H1 (cell line): ENCODE data around the gene NBL1. TPM values are rescaled to one million over a fixed set of nuclear protein-coding genes. Genes with fewer than 3 reads are reported as not detected.

Source experiments
- CTCF ChIA-PET: fragments of 300-600 bp; sonication (Branson Sonifier 250); formaldehyde crosslinking; loops from one replicate; lab custom pipeline; 2021; ENCODE audit not compliant: partially characterized antibody; lab: Charles Lee
- POLR2A ChIA-PET: fragments of 300-600 bp; sonication (Branson Sonifier 250); formaldehyde crosslinking; loops from one replicate; lab custom pipeline; 2021; ENCODE audit warnings: inconsistent platforms; ENCODE audit not compliant: partially characterized antibody; lab: Charles Lee
- DNase-seq, 2 experiments: peaks; one replicate each; pipeline versions ENCODE4 v3.0.0 to v3.0.0-alpha.2; 2010 to 2022; ENCODE audit warnings: low spot score in 2 of 2, low read depth in 1 of 2, mixed read lengths in 1 of 2
- FAIRE-seq: peaks from 2 replicates; lab custom pipeline; 2011; peaks lifted over from hg19 to GRCh38; lab: Jason Lieb, UNC
- H2AFZ ChIP-seq: 2 replicates; pipeline ENCODE4 v1.8.1; 2012; ENCODE audit warnings: low read length, inconsistent platforms
- H2AK5ac ChIP-seq: 2 replicates; pipeline ENCODE4 v1.6.1; 2013; ENCODE audit warnings: low read depth, low read length
- H2BK120ac ChIP-seq: replicated peaks from 2 replicates; pipeline ENCODE3; 2013; ENCODE audit warnings: low read depth, low read length, inconsistent platforms
- H2BK12ac ChIP-seq: 2 replicates; pipeline ENCODE4 v1.6.1; 2013; ENCODE audit warnings: low read depth, low read length
- H2BK15ac ChIP-seq: 2 replicates; pipeline ENCODE4 v1.6.1; 2013; ENCODE audit warnings: low read length
- H2BK20ac ChIP-seq: 2 replicates; pipeline ENCODE4 v1.6.1; 2013; ENCODE audit warnings: low read length
- H2BK5ac ChIP-seq: 2 replicates; pipeline ENCODE4 v1.6.1; 2013; ENCODE audit warnings: low read depth, low read length
- H3K14ac ChIP-seq: 2 replicates; pipeline ENCODE4 v1.6.1; 2013; ENCODE audit warnings: inconsistent platforms; ENCODE audit not compliant: insufficient read length
- H3K18ac ChIP-seq: 2 replicates; pipeline ENCODE4 v1.6.1; 2013; ENCODE audit warnings: low read length; ENCODE audit errors: extremely low read depth
- H3K23ac ChIP-seq: 2 replicates; pipeline ENCODE4 v1.6.1; 2013; ENCODE audit warnings: inconsistent platforms; ENCODE audit not compliant: insufficient read length
- H3K23me2 ChIP-seq: 2 replicates; pipeline ENCODE4 v1.6.1; 2013; ENCODE audit warnings: low read depth, low read length
- H3K27ac ChIP-seq: 2 replicates; pipeline ENCODE4 v1.6.1; 2011; ENCODE audit warnings: low read depth, low read length, inconsistent platforms
- H3K27me3 ChIP-seq, 4 experiments: replicated peaks in 1 of 4; 1 replicate in 1 of 4; 2 replicates in 3 of 4; pipeline versions ENCODE4 v1.6.1 to v1.8.1; 2011 to 2013; ENCODE audit warnings: low read length in 3 of 4, mild to moderate bottlenecking in 3 of 4, inconsistent platforms in 2 of 4, mixed read lengths in 2 of 4, moderate library complexity in 1 of 4; ENCODE audit not compliant: control insufficient read depth in 3 of 4, insufficient read depth in 3 of 4; ENCODE audit errors: extremely low read depth in 1 of 4
- H3K36me3 ChIP-seq, 4 experiments: 2 replicates each; pipeline versions ENCODE4 v1.6.1 to v1.8.1; 2011 to 2013; ENCODE audit warnings: mild to moderate bottlenecking in 4 of 4, low read length in 3 of 4, moderate library complexity in 2 of 4, control low read depth in 1 of 4, inconsistent platforms in 1 of 4; ENCODE audit not compliant: insufficient read depth in 4 of 4, control insufficient read depth in 2 of 4
- H3K4ac ChIP-seq: replicated peaks from 2 replicates; pipeline ENCODE3; 2013; ENCODE audit warnings: low read length, low read depth, mixed read lengths, inconsistent platforms; ENCODE audit not compliant: insufficient read length
- H3K4me1 ChIP-seq, 4 experiments: replicated peaks in 1 of 4; 1 replicate in 1 of 4; 2 replicates in 3 of 4; pipeline versions ENCODE4 v1.6.1 to v1.8.1; 2011 to 2013; ENCODE audit warnings: low read length in 3 of 4, inconsistent platforms in 2 of 4, mixed read lengths in 1 of 4; ENCODE audit not compliant: insufficient read depth in 4 of 4, control insufficient read depth in 3 of 4
- H3K4me2 ChIP-seq, 2 experiments: 2 replicates each; pipeline versions ENCODE4 v1.6.1 to v1.8.1; 2011 to 2013; ENCODE audit warnings: low read depth in 2 of 2, low read length in 2 of 2, control low read depth in 1 of 2, inconsistent platforms in 1 of 2, mild to moderate bottlenecking in 1 of 2; ENCODE audit not compliant: insufficient read depth in 1 of 2
- H3K4me3 ChIP-seq, 4 experiments: fragments of 200-600, 300-600 bp in 1 of 4; sonication (generic), shearing (Covaris generic), sonication (Bioruptor Twin) in 1 of 4; 2 replicates each; pipeline versions ENCODE4 v1.5.1 to v1.8.1; 2011 to 2016; ENCODE audit warnings: low read length in 4 of 4, low read depth in 3 of 4, control low read depth in 2 of 4, inconsistent platforms in 2 of 4, mild to moderate bottlenecking in 2 of 4, mixed read lengths in 1 of 4, moderate library complexity in 1 of 4; ENCODE audit not compliant: insufficient read depth in 2 of 4; ENCODE audit errors: extremely low read depth in 1 of 4
- H3K56ac ChIP-seq: replicated peaks from 2 replicates; pipeline ENCODE3; 2013; ENCODE audit warnings: low read depth, mild to moderate bottlenecking, mixed read lengths, low read length, inconsistent platforms; ENCODE audit not compliant: insufficient read length
- H3K79me1 ChIP-seq: 2 replicates; pipeline ENCODE4 v1.6.1; 2013; ENCODE audit warnings: low read depth, low read length, control low read depth
- H3K79me2 ChIP-seq, 2 experiments: 2 replicates each; pipeline versions ENCODE4 v1.6.1 to v1.8.1; 2012 to 2013; ENCODE audit warnings: low read length in 2 of 2, mild to moderate bottlenecking in 2 of 2, inconsistent platforms in 1 of 2; ENCODE audit not compliant: insufficient read depth in 2 of 2, control insufficient read depth in 1 of 2
- H3K9ac ChIP-seq, 4 experiments: replicated peaks in 1 of 4; 1 replicate in 1 of 4; 2 replicates in 3 of 4; pipeline versions ENCODE4 v1.6.1 to v1.8.1; 2011 to 2013; ENCODE audit warnings: low read depth in 3 of 4, low read length in 3 of 4, control low read depth in 2 of 4, mild to moderate bottlenecking in 2 of 4, moderate library complexity in 2 of 4, inconsistent platforms in 1 of 4; ENCODE audit errors: extremely low read depth in 1 of 4
- H3K9me3 ChIP-seq, 2 experiments: 2 replicates each; pipeline versions ENCODE4 v1.6.1 to v1.8.1; 2012 to 2013; ENCODE audit warnings: mild to moderate bottlenecking in 2 of 2, moderate library complexity in 2 of 2, control low read depth in 1 of 2, inconsistent platforms in 1 of 2, low read depth in 1 of 2, low read length in 1 of 2, mixed read lengths in 1 of 2; ENCODE audit not compliant: insufficient read depth in 2 of 2
- H4K20me1 ChIP-seq, 2 experiments: replicated peaks in 1 of 2; 2 replicates each; pipeline versions ENCODE3 to v1.8.1; 2011 to 2013; ENCODE audit warnings: inconsistent platforms in 2 of 2, low read length in 2 of 2, mild to moderate bottlenecking in 1 of 2; ENCODE audit not compliant: insufficient read depth in 2 of 2, control insufficient read depth in 1 of 2
- H4K5ac ChIP-seq: 2 replicates; pipeline ENCODE4 v1.6.1; 2013; ENCODE audit warnings: low read length, low read depth, mixed read lengths, inconsistent platforms; ENCODE audit not compliant: insufficient read length
- H4K8ac ChIP-seq: 2 replicates; pipeline ENCODE4 v1.8.0; 2013; ENCODE audit warnings: mild to moderate bottlenecking, moderate library complexity, low read length, inconsistent platforms; ENCODE audit not compliant: insufficient read depth; ENCODE audit errors: extremely low read depth
- H4K91ac ChIP-seq: replicated peaks from 2 replicates; pipeline ENCODE3; 2013; ENCODE audit warnings: low read length, mixed read lengths, inconsistent platforms; ENCODE audit not compliant: insufficient read length
- BCL11A ChIP-seq, 2 experiments: IDR thresholded peaks; one replicate each; pipeline ENCODE4 v1.6.1; 2011; ENCODE audit warnings: low read depth in 2 of 2, low read length in 2 of 2, mild to moderate bottlenecking in 2 of 2
- CBX5 ChIP-seq: fragments of 300-800, 300-1000 bp; sonication (generic); IDR thresholded peaks from 2 replicates; pipeline ENCODE4 v1.7.1; 2016; ENCODE audit warnings: antibody characterized with exemption, low read length, low read depth
- CHD1 ChIP-seq: IDR thresholded peaks from 2 replicates; pipeline ENCODE4 v1.6.1; 2012; ENCODE audit warnings: low read depth, low read length, improper control_type of control experiment
- SP4 ChIP-seq: IDR thresholded peaks from 2 replicates; pipeline ENCODE4 v1.6.1; 2012; ENCODE audit warnings: low read length, inconsistent platforms
- SUZ12 ChIP-seq: fragments of 200-600 bp; sonication (generic); IDR thresholded peaks from 2 replicates; pipeline ENCODE4 v1.6.1; 2012; ENCODE audit warnings: mild to moderate bottlenecking, inconsistent platforms, low read length, moderate library complexity, mixed read lengths
- WGBS, 2 experiments: shearing (Covaris generic) in 1 of 2; methylation state at CpG; one replicate each; pipeline versions ENCODE4 v1.1.6 to v1.1.7; 2013 to 2015; ENCODE audit warnings: low lambda C conversion rate in 2 of 2, mixed read lengths in 2 of 2, inconsistent platforms in 1 of 2, low coverage in 1 of 2, missing lambda C conversion rate in 1 of 2; ENCODE audit not compliant: insufficient replicate concordance in 2 of 2, insufficient coverage in 1 of 2, insufficient read length in 1 of 2; ENCODE audit errors: extremely low coverage in 1 of 2, missing lambda C conversion rate in 1 of 2; 5-methylcytosine and 5-hydroxymethylcytosine counted together
- polyA plus RNA-seq, 7 experiments: library from polyadenylated mRNA; depleted of rRNA in 3 of 7; stranded (reverse) in 5 of 7; unstranded in 2 of 7; fragments of >200 nt in 5 of 7; fragments of 200-250 nt in 2 of 7; gene quantifications; 1 replicate in 5 of 7; 2 replicates in 1 of 7; 4 replicates in 1 of 7; pipeline versions ENCODE4 v1.2.1 to v1.2.3, GENCODE V29; 2011 to 2013; ENCODE audit warnings: missing spikeins in 2 of 7, mixed read lengths in 2 of 7
- total RNA-seq: library from RNA; stranded (reverse); fragmentation: NEBNext Ultra II Directional; extraction: Animal tissue kit (Norgen Biotek cat#: 25700); gene quantifications from 2 replicates; pipeline ENCODE4 v1.2.1, GENCODE V29; 2021
- TF ChIP-seq, protein P1 (sequence below): IDR thresholded peaks from 2 replicates; pipeline ENCODE4 v1.6.1; 2011; ENCODE audit warnings: low read depth, mild to moderate bottlenecking, low read length; ENCODE audit not compliant: insufficient read depth

Gene NBL1
- total and polyA plus RNA-seq, 2 of the 8 experiments (the other 6 are each of a cell fraction or from before 2014, with no cell fraction given): 8.7 to 9.7 TPM

DNA sequence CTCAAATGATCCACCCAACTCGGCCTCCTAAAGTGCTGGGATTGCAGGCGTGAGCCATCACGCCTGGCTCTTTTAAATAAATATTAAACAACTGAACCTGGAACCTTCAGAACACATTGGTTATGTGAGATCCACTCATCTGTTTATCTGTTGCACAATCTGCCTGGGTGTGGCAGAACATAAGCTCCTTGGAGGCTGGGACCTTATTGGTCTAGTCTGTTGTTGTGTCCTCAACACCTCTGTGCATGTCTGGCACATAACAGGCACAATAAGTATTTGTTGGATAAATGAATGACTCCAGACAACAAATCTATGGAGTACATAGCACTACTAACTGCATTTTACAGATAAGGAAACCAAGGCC is 4.1 kb upstream of the NBL1 start:
- TF ChIP-seq CBX5 (no peak), SP4 (no peak), CHD1 (no peak), BCL11A (IDR thresholded peaks at IDR 0.05; ENCODE audit: low read depth in 2 of 2, low read length in 2 of 2) (no peak), SUZ12 (no peak)
- TF ChIP-seq, protein P1, sequence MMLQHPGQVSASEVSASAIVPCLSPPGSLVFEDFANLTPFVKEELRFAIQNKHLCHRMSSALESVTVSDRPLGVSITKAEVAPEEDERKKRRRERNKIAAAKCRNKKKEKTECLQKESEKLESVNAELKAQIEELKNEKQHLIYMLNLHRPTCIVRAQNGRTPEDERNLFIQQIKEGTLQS: no peak
- Histone ChIP-seq H3K9ac (no peak overlapping the region), H2AK5ac (no peak overlapping the region), H3K4me1 (peaks cover 5 to 10% (median 6%) of the 10 kb centered on the region in 4 experiments), H4K20me1 (peaks cover 0 to 5% of the 10 kb centered on the region in 2 experiments), H3K14ac (no peak overlapping the region), H4K5ac (no peak overlapping the region), H3K27me3 (peaks cover 22 to 36% (median 25%) of the 10 kb centered on the region in 4 experiments), H3K56ac (no peak overlapping the region), H2AFZ (no peak overlapping the region), H2BK12ac (no peak overlapping the region), H2BK120ac (no peak overlapping the region), H4K91ac (no peak overlapping the region), H2BK5ac (no peak overlapping the region), H3K4me3 (no peak overlapping the region), H3K23ac (no peak overlapping the region), H3K79me2 (no peaks in the 10 kb centered on the region), H3K23me2 (peaks cover 10% of the 10 kb centered on the region; the same call in 1 of the 2 replicates), H3K36me3 (no peaks in the 10 kb centered on the region), H4K8ac (no peak overlapping the region), H3K27ac (no peak overlapping the region), H3K18ac (no peak overlapping the region; the same call in 1 of the 2 replicates), H3K9me3 (no peaks in the 10 kb centered on the region), H3K4me2 (0 out of 4 replicates have a peak overlapping the region, but pooled peaks of 1 of the 2 experiments have one; percentile 52), H3K79me1 (no peaks in the 10 kb centered on the region), H2BK20ac (no peak overlapping the region), H3K4ac (no peak overlapping the region), H2BK15ac (no peak overlapping the region)
- POLR2A ChIA-PET: interaction anchor here (1.1 kb wide), 1 partner anchor 11 kb away, joined by 3 read pairs; no protein-coding TSS in a partner anchor
- DNase-seq (no peak), FAIRE-seq (no peak)
- CTCF ChIA-PET: interaction anchor here (0.7 to 7.2 kb wide), 13 partner anchors 10 to 296 kb away, joined by 3 to 63 read pairs (median 4); no protein-coding TSS in a partner anchor
- WGBS, 2 experiments: 90% methylated on average over 3 of the region's 3 CpGs; no CpG with 5 or more reads in 1 of the 2 experiments
